ENCODE results near the gene MSH6.

GRCh38 chr2:47735912-47736311, 47.0 kb upstream of the MSH6 start:
- TF ChIP-seq ATF3 (IDR thresholded peaks at IDR 0.05; ENCODE audit: insufficient read depth, low read depth, low read length) (no peak), POLR2AphosphoS5 (IDR thresholded peaks at IDR 0.05; ENCODE audit: low read depth, low read length) (no peak), JUND (IDR thresholded peaks at IDR 0.05; ENCODE audit: low read length) (no peak)
- TF ChIP-seq, protein P1, sequence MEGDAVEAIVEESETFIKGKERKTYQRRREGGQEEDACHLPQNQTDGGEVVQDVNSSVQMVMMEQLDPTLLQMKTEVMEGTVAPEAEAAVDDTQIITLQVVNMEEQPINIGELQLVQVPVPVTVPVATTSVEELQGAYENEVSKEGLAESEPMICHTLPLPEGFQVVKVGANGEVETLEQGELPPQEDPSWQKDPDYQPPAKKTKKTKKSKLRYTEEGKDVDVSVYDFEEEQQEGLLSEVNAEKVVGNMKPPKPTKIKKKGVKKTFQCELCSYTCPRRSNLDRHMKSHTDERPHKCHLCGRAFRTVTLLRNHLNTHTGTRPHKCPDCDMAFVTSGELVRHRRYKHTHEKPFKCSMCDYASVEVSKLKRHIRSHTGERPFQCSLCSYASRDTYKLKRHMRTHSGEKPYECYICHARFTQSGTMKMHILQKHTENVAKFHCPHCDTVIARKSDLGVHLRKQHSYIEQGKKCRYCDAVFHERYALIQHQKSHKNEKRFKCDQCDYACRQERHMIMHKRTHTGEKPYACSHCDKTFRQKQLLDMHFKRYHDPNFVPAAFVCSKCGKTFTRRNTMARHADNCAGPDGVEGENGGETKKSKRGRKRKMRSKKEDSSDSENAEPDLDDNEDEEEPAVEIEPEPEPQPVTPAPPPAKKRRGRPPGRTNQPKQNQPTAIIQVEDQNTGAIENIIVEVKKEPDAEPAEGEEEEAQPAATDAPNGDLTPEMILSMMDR (IDR thresholded peaks at IDR 0.05; ENCODE audit: control extremely low read depth in 1 of 3, insufficient read depth in 1 of 3, low read depth in 1 of 3, low read length in 3 of 3) = no peak

Measured in H1 (cell line).